Neural crest cell (in vitro differentiated cells): Measurements from ENCODE around the gene ECI1. TPM values are rescaled to one million over a fixed set of nuclear protein-coding genes. Genes with fewer than 3 reads are reported as not detected.
A peak's percentile ranks its signal among the peaks of the same experiment; 100 is the strongest.

Experiments
- DNase-seq: peaks from one replicate; pipeline ENCODE4 v3.0.0; 2021; ENCODE audit warnings: low read depth, mixed read lengths, low spot score
- H3K27ac Mint-ChIP-seq: one replicate; pipeline ENCODE4 v1.8.0; 2021; ENCODE audit warnings: mild to moderate bottlenecking, mixed read lengths; ENCODE audit not compliant: unreplicated experiment
- H3K27me3 Mint-ChIP-seq: 2 replicates; pipeline ENCODE4 v1.8.0; 2021; ENCODE audit warnings: low read depth, mild to moderate bottlenecking, mixed read lengths
- H3K36me3 Mint-ChIP-seq: 2 replicates; pipeline ENCODE4 v1.8.0; 2021; ENCODE audit warnings: low read depth, mild to moderate bottlenecking, mixed read lengths
- H3K4me1 Mint-ChIP-seq: 2 replicates; pipeline ENCODE4 v1.8.0; 2021; ENCODE audit warnings: mixed read lengths
- H3K4me3 Mint-ChIP-seq: one replicate; pipeline ENCODE4 v1.8.0; 2021; ENCODE audit warnings: mild to moderate bottlenecking, mixed read lengths
- H3K9me3 Mint-ChIP-seq: 2 replicates; pipeline ENCODE4 v1.8.0; 2021; ENCODE audit warnings: mixed read lengths
- microRNA-seq: library from miRNA; unstranded; fragments of <30 nt; microRNA quantifications from one replicate; pipeline ENCODE4, GENCODE V29; 2020
- total RNA-seq: library from RNA; stranded (reverse); gene quantifications from 2 replicates; pipeline ENCODE4 v1.2.1, GENCODE V29; 2021
- TF ChIP-seq, protein P1 (sequence below): fragments of 200-600 bp; sonication (generic); conservative IDR thresholded peaks from 2 replicates; pipeline ENCODE4 v1.5.0; 2021; ENCODE audit warnings: antibody characterized with exemption, mild to moderate bottlenecking

ECI1 gene
- total RNA-seq, 1 donor from 2014 or later = 79.2 TPM

DNA sequence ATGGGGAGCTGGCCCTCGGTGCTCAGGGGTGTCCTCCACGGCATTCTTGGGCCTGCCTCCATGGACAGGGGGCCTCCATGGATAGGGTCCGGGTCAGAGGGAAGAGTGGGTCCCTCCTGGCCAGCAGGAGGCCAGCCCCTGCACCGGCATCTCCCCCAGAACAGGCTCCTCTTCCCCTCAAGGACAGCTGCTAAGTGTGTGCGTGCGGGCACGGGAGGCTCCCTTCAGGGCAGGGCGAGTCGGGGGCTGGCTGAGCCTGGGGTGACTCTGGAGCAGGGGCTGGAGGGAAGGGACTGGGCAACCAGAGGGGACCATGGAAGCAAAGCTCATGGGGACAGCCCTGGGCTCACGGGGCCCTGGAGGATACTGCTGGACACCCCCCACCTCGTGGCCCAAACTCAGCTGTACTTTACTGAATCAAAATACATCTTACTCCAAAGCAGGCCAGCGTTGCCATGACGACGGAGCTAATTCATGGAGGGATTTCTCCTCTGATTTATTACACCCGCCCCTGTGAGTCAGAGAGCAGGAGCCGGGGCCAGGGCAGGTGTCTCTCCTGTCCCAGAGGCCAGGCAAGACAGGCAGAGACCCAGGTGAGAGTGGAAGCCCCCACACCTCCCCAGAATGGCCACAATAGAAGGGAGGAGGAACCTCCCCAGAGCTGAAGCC is 57.1 kb downstream of the ECI1 start:
- Mint-ChIP-seq H3K4me1 (peaks cover 14% of the 10 kb centered on the region), H3K4me3 (peak overlapping the region; percentile 73), H3K27me3 (peaks cover 19% of the 10 kb centered on the region), H3K36me3 (no peaks in the 10 kb centered on the region), H3K9me3 (no peaks in the 10 kb centered on the region), H3K27ac (no peak overlapping the region)
- TF ChIP-seq, protein P1, sequence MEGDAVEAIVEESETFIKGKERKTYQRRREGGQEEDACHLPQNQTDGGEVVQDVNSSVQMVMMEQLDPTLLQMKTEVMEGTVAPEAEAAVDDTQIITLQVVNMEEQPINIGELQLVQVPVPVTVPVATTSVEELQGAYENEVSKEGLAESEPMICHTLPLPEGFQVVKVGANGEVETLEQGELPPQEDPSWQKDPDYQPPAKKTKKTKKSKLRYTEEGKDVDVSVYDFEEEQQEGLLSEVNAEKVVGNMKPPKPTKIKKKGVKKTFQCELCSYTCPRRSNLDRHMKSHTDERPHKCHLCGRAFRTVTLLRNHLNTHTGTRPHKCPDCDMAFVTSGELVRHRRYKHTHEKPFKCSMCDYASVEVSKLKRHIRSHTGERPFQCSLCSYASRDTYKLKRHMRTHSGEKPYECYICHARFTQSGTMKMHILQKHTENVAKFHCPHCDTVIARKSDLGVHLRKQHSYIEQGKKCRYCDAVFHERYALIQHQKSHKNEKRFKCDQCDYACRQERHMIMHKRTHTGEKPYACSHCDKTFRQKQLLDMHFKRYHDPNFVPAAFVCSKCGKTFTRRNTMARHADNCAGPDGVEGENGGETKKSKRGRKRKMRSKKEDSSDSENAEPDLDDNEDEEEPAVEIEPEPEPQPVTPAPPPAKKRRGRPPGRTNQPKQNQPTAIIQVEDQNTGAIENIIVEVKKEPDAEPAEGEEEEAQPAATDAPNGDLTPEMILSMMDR = no peak
- no peak for DNase-seq

DNA sequence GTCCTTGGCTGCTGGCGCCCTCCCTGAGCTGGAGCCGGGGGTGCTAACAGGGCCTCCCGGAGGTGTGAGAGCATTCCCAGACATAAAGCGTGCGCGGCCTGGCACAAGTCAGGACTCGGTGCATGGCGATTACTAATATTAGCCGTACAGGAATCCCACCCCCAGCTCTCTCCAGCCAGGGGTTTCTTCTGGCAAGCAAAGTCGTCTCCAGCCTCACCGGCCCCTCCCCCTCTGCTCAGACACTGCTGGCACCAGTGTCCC is 60.0 kb downstream of the ECI1 start:
- H3K4me1 Mint-ChIP-seq = peaks cover 14% of the 10 kb centered on the region
- peak overlapping the region; percentile 65 for H3K4me3 Mint-ChIP-seq
- no peaks in the 10 kb centered on the region for H3K36me3 Mint-ChIP-seq
- no peak for DNase-seq
- H3K27me3 Mint-ChIP-seq = peaks cover 4% of the 10 kb centered on the region
- TF ChIP-seq, protein P1 = no peak
- H3K9me3 Mint-ChIP-seq = no peaks in the 10 kb centered on the region
- H3K27ac Mint-ChIP-seq = no peak overlapping the region

GRCh38 chr16:2190659-2191445 is 60.5 kb downstream of the ECI1 start:
- no peaks in the 10 kb centered on the region for H3K36me3 Mint-ChIP-seq
- DNase-seq = no peak
- H3K27ac Mint-ChIP-seq = no peak overlapping the region
- no peaks in the 10 kb centered on the region for H3K9me3 Mint-ChIP-seq
- peaks cover 4% of the 10 kb centered on the region for H3K27me3 Mint-ChIP-seq
- H3K4me1 Mint-ChIP-seq = peaks cover 14% of the 10 kb centered on the region
- TF ChIP-seq, protein P1 = no peak
- peak overlapping the region; percentile 15 for H3K4me3 Mint-ChIP-seq

DNA sequence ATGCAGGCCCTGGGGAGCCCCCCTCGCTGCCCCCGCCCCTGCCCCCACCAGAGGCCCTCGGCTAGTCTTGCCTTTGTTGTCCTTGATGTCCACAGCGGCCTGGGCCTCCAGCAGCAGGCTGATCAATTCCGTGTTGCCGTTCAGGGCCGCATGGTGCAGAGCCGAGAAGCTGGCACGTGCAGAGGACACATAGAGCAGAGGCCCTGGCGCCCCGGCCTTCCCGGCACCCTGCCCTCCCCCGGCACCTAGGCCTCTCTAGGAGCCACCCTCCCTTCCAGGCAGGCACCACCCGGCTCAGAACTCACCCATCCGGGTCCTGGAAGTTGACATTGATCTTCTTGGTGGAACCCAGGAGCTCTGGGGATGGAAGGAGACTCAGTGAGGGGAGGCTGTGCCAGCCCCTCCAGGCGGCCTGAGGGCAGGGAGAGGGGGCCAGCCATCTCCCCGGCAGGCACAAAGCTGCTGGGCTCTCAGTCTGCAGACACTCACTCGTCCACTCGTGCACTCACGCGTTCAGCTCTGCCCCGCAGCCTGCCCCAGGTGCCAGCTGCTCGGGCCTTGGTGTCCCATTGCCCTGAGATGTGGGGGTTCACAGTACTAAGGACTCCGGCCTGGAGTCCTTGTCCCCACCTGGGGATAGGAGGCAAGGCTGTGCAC is 61.3 kb downstream of the ECI1 start:
- Mint-ChIP-seq H3K27ac (no peak overlapping the region), H3K27me3 (peaks cover 4% of the 10 kb centered on the region), H3K4me1 (peaks cover 14% of the 10 kb centered on the region), H3K4me3 (peak overlapping the region; percentile 15), H3K36me3 (no peaks in the 10 kb centered on the region), H3K9me3 (no peaks in the 10 kb centered on the region)
- TF ChIP-seq, protein P1 = no peak
- no peak for DNase-seq

Small RNAs within 50 kb of the gene (microRNA-seq; reads per million reads assigned to microRNA genes)
- gene MIR3677 = 2.4 reads per million
- gene MIR4717 = not detected

Other genes with a start within 250 kb of the ECI1 start
- gene ZNF598, start 241.8 kb downstream of the ECI1 start, total RNA-seq = 55.7 and 62.5 TPM in 2 replicates
- 0.82 and 1.3 TPM in 2 replicates for gene NPW, start 231.8 kb downstream of the ECI1 start, total RNA-seq
- gene NHERF2, start 224.7 kb downstream of the ECI1 start, total RNA-seq = 7.6 and 8.1 TPM in 2 replicates
- gene NTHL1, start 203.8 kb downstream of the ECI1 start, total RNA-seq = 50.7 and 51.9 TPM in 2 replicates
- 175 and 180 TPM in 2 replicates for gene TSC2, start 203.6 kb downstream of the ECI1 start, total RNA-seq
- 108 and 115 TPM in 2 replicates for gene PKD1, start 115.7 kb downstream of the ECI1 start, total RNA-seq
- gene RAB26, start 103.0 kb downstream of the ECI1 start, total RNA-seq = 0.64 and 0.98 TPM in 2 replicates
- gene TRAF7, start 95.8 kb downstream of the ECI1 start, total RNA-seq = 82.2 and 85.5 TPM in 2 replicates
- 18.9 and 20.2 TPM in 2 replicates for gene CASKIN1, start 55.0 kb downstream of the ECI1 start, total RNA-seq
- 68.1 and 69.2 TPM in 2 replicates for gene MLST8, start 46.1 kb downstream of the ECI1 start, total RNA-seq
- gene BRICD5, start 40.7 kb downstream of the ECI1 start, total RNA-seq = 31.2 and 32.0 TPM in 2 replicates
- gene PGP, start 36.7 kb downstream of the ECI1 start, total RNA-seq = 47.3 and 50.2 TPM in 2 replicates
- 37.5 and 38.9 TPM in 2 replicates for gene E4F1, start 28.0 kb downstream of the ECI1 start, total RNA-seq
- 1.6 and 2.6 TPM in 2 replicates for gene DNASE1L2, start 15.1 kb downstream of the ECI1 start, total RNA-seq
- 390 and 420 TPM in 2 replicates for gene RNPS1, start 16.5 kb upstream of the ECI1 start, total RNA-seq
- gene ABCA3, start 89.1 kb upstream of the ECI1 start, total RNA-seq = 19.6 TPM in 2 replicates
- gene CCNF, start 177.9 kb upstream of the ECI1 start, total RNA-seq = 66.1 and 67.5 TPM in 2 replicates
- gene TEDC2, start 208.5 kb upstream of the ECI1 start, total RNA-seq = 65.1 and 66.5 TPM in 2 replicates
- 4.8 and 5.1 TPM in 2 replicates for gene NTN3, start 219.7 kb upstream of the ECI1 start, total RNA-seq
- 30.0 and 32.5 TPM in 2 replicates for gene TBC1D24, start 223.5 kb upstream of the ECI1 start, total RNA-seq